Endothelial cell of umbilical vein (primary cell): Measurements from ENCODE around the gene UBE3B. TPM values are rescaled to one million over a fixed set of nuclear protein-coding genes. Genes with fewer than 3 reads are reported as not detected.

Source experiments
- BruUV-seq: library from RNA; stranded (reverse); fragments of 400-500 nt; replicated peaks from 2 replicates; lab custom pipeline; 2021; lab: Mats Ljungman, UMichigan
- CTCF ChIA-PET: fragments of 300-600, 350-600 bp; sonication (Branson Sonifier 250); formaldehyde crosslinking; loops from one replicate; lab custom pipeline; 2021; ENCODE audit warnings: antibody characterized with exemption, inconsistent platforms; lab: Charles Lee
- POLR2A ChIA-PET: fragments of 300-600, 350-600 bp; sonication (Branson Sonifier 250); formaldehyde crosslinking; loops from one replicate; lab custom pipeline; 2021; ENCODE audit warnings: antibody characterized with exemption, inconsistent platforms; lab: Charles Lee
- DNase-seq: peaks from one replicate; pipeline ENCODE4 v3.0.0-alpha.2; 2011; ENCODE audit warnings: low read depth, low spot score
- FAIRE-seq: peaks from 2 replicates; lab custom pipeline; 2011; peaks lifted over from hg19 to GRCh38; lab: Jason Lieb, UNC
- H2AFZ ChIP-seq: 2 replicates; pipeline ENCODE4 v1.6.0; 2012; ENCODE audit warnings: low read depth, low read length, control low read depth, inconsistent platforms
- H3K27ac ChIP-seq: 2 replicates; pipeline ENCODE4 v1.5.1; 2011; ENCODE audit warnings: low read depth, mild to moderate bottlenecking, control low read depth, low read length, moderate library complexity; ENCODE audit not compliant: insufficient read depth
- H3K27me3 ChIP-seq, 2 experiments: 2 replicates each; pipeline versions ENCODE4 v1.6.0 to v1.6.1; 2011; ENCODE audit warnings: low read length in 2 of 2, mixed read lengths in 1 of 2; ENCODE audit not compliant: control insufficient read depth in 2 of 2, insufficient read depth in 2 of 2
- H3K36me3 ChIP-seq, 2 experiments: 2 replicates in 1 of 2; 3 replicates in 1 of 2; pipeline ENCODE4 v1.5.1; 2011; ENCODE audit warnings: low read length in 2 of 2, mild to moderate bottlenecking in 1 of 2, moderate library complexity in 1 of 2; ENCODE audit not compliant: control insufficient read depth in 2 of 2, insufficient read depth in 2 of 2; ENCODE audit errors: extremely low read depth in 1 of 2
- H3K4me1 ChIP-seq: 3 replicates; pipeline ENCODE4 v1.5.1; 2011; ENCODE audit warnings: mild to moderate bottlenecking, low read length; ENCODE audit not compliant: control insufficient read depth, insufficient read depth; ENCODE audit errors: extremely low read depth
- H3K4me2 ChIP-seq: 2 replicates; pipeline ENCODE4 v1.6.1; 2011; ENCODE audit warnings: low read length, control low read depth, mixed read lengths; ENCODE audit not compliant: insufficient read depth
- H3K4me3 ChIP-seq, 3 experiments: fragments of 200-600 bp in 1 of 3; sonication (generic), shearing (Covaris generic) in 1 of 3; replicated peaks in 1 of 3; 2 replicates each; pipeline ENCODE4 v1.5.1; 2011 to 2016; ENCODE audit warnings: control low read depth in 3 of 3, low read length in 3 of 3, mild to moderate bottlenecking in 2 of 3, inconsistent platforms in 1 of 3, low read depth in 1 of 3, moderate library complexity in 1 of 3; ENCODE audit not compliant: insufficient read depth in 1 of 3
- H3K79me2 ChIP-seq: 2 replicates; pipeline ENCODE4 v1.6.0; 2012; ENCODE audit warnings: low read length, inconsistent platforms; ENCODE audit not compliant: control insufficient read depth, insufficient read depth
- H3K9ac ChIP-seq: replicated peaks from 2 replicates; pipeline ENCODE3; 2011; ENCODE audit warnings: low read length, control low read depth; ENCODE audit not compliant: insufficient read depth; ENCODE audit errors: extremely low read depth
- H3K9me1 ChIP-seq: replicated peaks from 3 replicates; pipeline ENCODE4 v1.6.0; 2011; ENCODE audit warnings: mild to moderate bottlenecking, low read length; ENCODE audit not compliant: control insufficient read depth, insufficient read depth; ENCODE audit errors: extremely low read depth
- H3K9me3 ChIP-seq: replicated peaks from 2 replicates; pipeline ENCODE4 v1.5.1; 2012; ENCODE audit warnings: low read length, inconsistent platforms; ENCODE audit not compliant: control insufficient read depth, insufficient read depth
- H4K20me1 ChIP-seq: replicated peaks from 2 replicates; pipeline ENCODE3; 2011; ENCODE audit warnings: mild to moderate bottlenecking, low read length; ENCODE audit not compliant: control insufficient read depth, insufficient read depth; ENCODE audit errors: extremely low read depth
- CTCF ChIP-seq, 2 donors: IDR thresholded peaks; 1 replicate in 1 of 2; 2 replicates in 1 of 2; pipeline ENCODE4 v1.5.1; 2011; ENCODE audit warnings: low read length in 2 of 2, mild to moderate bottlenecking in 2 of 2, moderate library complexity in 2 of 2, control low read depth in 1 of 2, inconsistent platforms in 1 of 2, low read depth in 1 of 2; ENCODE audit not compliant: insufficient read depth in 1 of 2; ENCODE audit errors: extremely low read depth in 1 of 2
- EZH2 ChIP-seq: IDR thresholded peaks from 2 replicates; pipeline ENCODE4 v1.6.1; 2012; ENCODE audit warnings: borderline replicate concordance, low read depth, mild to moderate bottlenecking, moderate library complexity, low read length, inconsistent platforms; ENCODE audit not compliant: severe bottlenecking
- FOS ChIP-seq: IDR thresholded peaks from 2 replicates; pipeline ENCODE4 v1.6.1; 2011; ENCODE audit warnings: mild to moderate bottlenecking, low read length, moderate library complexity, borderline replicate concordance; ENCODE audit not compliant: insufficient read depth
- GATA2 ChIP-seq: IDR thresholded peaks from 2 replicates; pipeline ENCODE4 v1.7.0; 2011; ENCODE audit warnings: low read depth, mild to moderate bottlenecking, moderate library complexity, mixed read lengths, low read length; ENCODE audit not compliant: insufficient read length, insufficient read depth
- JUN ChIP-seq: IDR thresholded peaks from 2 replicates; pipeline ENCODE4 v1.6.1; 2011; ENCODE audit warnings: borderline replicate concordance, low read depth; ENCODE audit not compliant: insufficient read length, insufficient read depth
- MAX ChIP-seq: IDR thresholded peaks from 2 replicates; pipeline ENCODE4 v1.6.1; 2011; ENCODE audit not compliant: insufficient read depth, insufficient read length
- MYC ChIP-seq: IDR thresholded peaks from one replicate; pipeline ENCODE4 v1.6.1; 2011; ENCODE audit warnings: mild to moderate bottlenecking, low read depth, low read length
- POLR2A ChIP-seq: IDR thresholded peaks from 2 replicates; pipeline ENCODE4 v1.6.1; 2012; ENCODE audit warnings: low read depth, mild to moderate bottlenecking, control low read depth, low read length
- POLR2AphosphoS5 ChIP-seq: IDR thresholded peaks from 2 replicates; pipeline ENCODE4 v1.6.1; 2012; ENCODE audit warnings: low read depth, mild to moderate bottlenecking, control low read depth, low read length, moderate library complexity; ENCODE audit not compliant: insufficient read depth
- dilution Hi-C: fragments of 300-500 bp; cut with MboI; formaldehyde crosslinking; loops from one replicate; pipeline ENCODE4 v1.15.0; 2019; ENCODE audit warnings: low sequenced_read_pairs; ENCODE audit not compliant: extremely low pct_ligation_motif_present
- intact Hi-C: fragments of 100-400 bp; cut with micrococcal nuclease; formaldehyde crosslinking; loops from one replicate; pipeline ENCODE4 v1.10.0; 2022
- polyA plus RNA-seq, 4 experiments: library from polyadenylated mRNA; depleted of rRNA in 3 of 4; stranded (reverse) in 3 of 4; unstranded in 1 of 4; fragments of >200 nt; gene quantifications; 2 replicates each; pipeline versions ENCODE4 v1.2.1 to v1.2.3, GENCODE V29; 2011 to 2012; ENCODE audit warnings: missing spikeins in 1 of 4
- total RNA-seq: library from RNA; stranded (reverse); gene quantifications from 2 replicates; pipeline ENCODE4 v1.2.3, GENCODE V29; 2021

Gene UBE3B
- total and polyA plus RNA-seq, 2 donors (not counting 3 experiments of a cell fraction or from before 2014, with no cell fraction given) = 24.9 to 40.8 TPM

- DNase-seq (no peak), FAIRE-seq (no peak)
- POLR2A ChIA-PET = no interaction called here
- CTCF ChIA-PET = interaction anchor here (0.7 to 1.6 kb wide), 2 partner anchors 56 to 61 kb away, joined by 3 to 6 read pairs; no protein-coding TSS in a partner anchor
- TF ChIP-seq JUN (no peak), MYC (no peak), GATA2 (no peak), POLR2A (no peak), FOS (no peak), POLR2AphosphoS5 (no peak), EZH2 (no peak), CTCF (IDR thresholded peaks at IDR 0.05; ENCODE audit: extremely low read depth in 1 of 2, insufficient read depth in 1 of 2, low read depth in 1 of 2, low read length in 2 of 2) (no peak), MAX (no peak)
- Histone ChIP-seq H3K79me2 (no peaks in the 10 kb centered on the region), H3K9me3 (no peaks in the 10 kb centered on the region), H3K4me1 (no peaks in the 10 kb centered on the region), H2AFZ (no peak overlapping the region), H3K27me3 (no peaks in the 10 kb centered on the region), H3K27ac (no peak overlapping the region), H3K4me3 (no peak overlapping the region), H3K9me1 (no peaks in the 10 kb centered on the region), H4K20me1 (no peaks in the 10 kb centered on the region), H3K36me3 (peaks cover 21 to 44% of the 10 kb centered on the region in 2 experiments), H3K9ac (no peak overlapping the region), H3K4me2 (no peak overlapping the region)
- intact Hi-C loops = no loop called here
- dilution Hi-C loops = no loop called here
- BruUV-seq = no TSS peak
Observed at GRCh38 chr12:109489016-109489954, 11.9 kb downstream of the UBE3B start.
